Measurements from ENCODE around the gene NOX3.

The NOX3 gene

DNA sequence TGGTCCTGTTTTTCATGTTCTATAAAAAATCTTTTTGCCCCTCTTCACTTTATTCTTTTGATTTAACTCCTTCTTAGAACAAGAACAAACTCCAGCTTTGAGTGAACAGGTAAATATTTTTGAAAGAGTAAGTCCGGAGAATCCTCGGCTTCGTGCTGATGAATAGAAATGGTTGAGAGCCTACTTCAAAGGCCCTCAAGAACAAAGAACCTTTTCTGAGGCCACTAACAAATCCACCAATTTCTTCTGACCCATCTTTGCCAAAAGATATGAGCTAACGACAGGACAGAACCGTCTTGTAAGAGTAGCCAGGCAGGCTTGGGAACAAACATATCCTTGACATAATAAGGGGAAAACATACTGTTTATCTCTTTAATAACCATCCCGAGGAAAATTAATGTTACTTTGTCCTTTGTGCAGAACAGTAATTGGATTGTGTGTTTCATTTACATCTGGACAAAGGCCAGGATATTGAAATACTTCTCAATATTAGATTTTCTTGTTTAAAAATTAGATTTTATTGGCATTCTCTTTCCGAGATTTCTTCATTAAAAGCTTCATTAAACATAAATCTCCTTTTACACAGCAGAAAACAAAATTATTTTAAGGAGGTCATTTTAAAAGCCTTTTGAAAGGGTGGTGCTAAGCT, 52.9 kb downstream of the NOX3 start:
- H3K9me3 Mint-ChIP-seq: no peaks in the 10 kb centered on the region
- TF ChIP-seq, protein P1, sequence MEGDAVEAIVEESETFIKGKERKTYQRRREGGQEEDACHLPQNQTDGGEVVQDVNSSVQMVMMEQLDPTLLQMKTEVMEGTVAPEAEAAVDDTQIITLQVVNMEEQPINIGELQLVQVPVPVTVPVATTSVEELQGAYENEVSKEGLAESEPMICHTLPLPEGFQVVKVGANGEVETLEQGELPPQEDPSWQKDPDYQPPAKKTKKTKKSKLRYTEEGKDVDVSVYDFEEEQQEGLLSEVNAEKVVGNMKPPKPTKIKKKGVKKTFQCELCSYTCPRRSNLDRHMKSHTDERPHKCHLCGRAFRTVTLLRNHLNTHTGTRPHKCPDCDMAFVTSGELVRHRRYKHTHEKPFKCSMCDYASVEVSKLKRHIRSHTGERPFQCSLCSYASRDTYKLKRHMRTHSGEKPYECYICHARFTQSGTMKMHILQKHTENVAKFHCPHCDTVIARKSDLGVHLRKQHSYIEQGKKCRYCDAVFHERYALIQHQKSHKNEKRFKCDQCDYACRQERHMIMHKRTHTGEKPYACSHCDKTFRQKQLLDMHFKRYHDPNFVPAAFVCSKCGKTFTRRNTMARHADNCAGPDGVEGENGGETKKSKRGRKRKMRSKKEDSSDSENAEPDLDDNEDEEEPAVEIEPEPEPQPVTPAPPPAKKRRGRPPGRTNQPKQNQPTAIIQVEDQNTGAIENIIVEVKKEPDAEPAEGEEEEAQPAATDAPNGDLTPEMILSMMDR (IDR thresholded peaks at IDR 0.05; ENCODE audit: unreplicated experiment in 3 of 3): no peak
- H3K36me3 Mint-ChIP-seq (ENCODE audit: low read depth): no peaks in the 10 kb centered on the region
- H3K4me1 Mint-ChIP-seq: peaks cover 4% of the 10 kb centered on the region
- H3K4me3 Mint-ChIP-seq: no peak overlapping the region
- H3K27me3 Mint-ChIP-seq (ENCODE audit: low read depth): peaks cover 5% of the 10 kb centered on the region
- no peak overlapping the region for H3K27ac Mint-ChIP-seq

DNA sequence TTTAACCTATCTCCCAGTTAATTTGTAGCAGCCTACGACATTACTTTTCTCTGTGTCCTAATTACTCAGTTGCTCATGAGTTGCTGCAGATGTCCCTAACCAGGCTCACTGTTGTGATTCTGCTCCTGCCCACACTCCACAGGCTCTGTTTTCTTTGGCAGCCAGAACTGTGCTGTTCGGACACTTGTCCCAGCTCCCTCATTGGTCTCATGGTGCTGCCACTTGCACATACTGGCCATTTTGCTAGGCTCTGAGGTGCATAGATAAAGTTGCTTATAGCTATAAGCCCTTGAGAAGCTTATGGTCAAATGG, 55.0 kb downstream of the NOX3 start:
- TF ChIP-seq, protein P1 (IDR thresholded peaks at IDR 0.05; ENCODE audit: unreplicated experiment in 3 of 3): no peak
- H3K27ac Mint-ChIP-seq: no peak overlapping the region
- H3K36me3 Mint-ChIP-seq (ENCODE audit: low read depth): no peaks in the 10 kb centered on the region
- no peaks in the 10 kb centered on the region for H3K9me3 Mint-ChIP-seq
- H3K27me3 Mint-ChIP-seq (ENCODE audit: low read depth): peaks cover 5% of the 10 kb centered on the region
- no peak overlapping the region for H3K4me3 Mint-ChIP-seq
- peaks cover 4% of the 10 kb centered on the region for H3K4me1 Mint-ChIP-seq

DNA sequence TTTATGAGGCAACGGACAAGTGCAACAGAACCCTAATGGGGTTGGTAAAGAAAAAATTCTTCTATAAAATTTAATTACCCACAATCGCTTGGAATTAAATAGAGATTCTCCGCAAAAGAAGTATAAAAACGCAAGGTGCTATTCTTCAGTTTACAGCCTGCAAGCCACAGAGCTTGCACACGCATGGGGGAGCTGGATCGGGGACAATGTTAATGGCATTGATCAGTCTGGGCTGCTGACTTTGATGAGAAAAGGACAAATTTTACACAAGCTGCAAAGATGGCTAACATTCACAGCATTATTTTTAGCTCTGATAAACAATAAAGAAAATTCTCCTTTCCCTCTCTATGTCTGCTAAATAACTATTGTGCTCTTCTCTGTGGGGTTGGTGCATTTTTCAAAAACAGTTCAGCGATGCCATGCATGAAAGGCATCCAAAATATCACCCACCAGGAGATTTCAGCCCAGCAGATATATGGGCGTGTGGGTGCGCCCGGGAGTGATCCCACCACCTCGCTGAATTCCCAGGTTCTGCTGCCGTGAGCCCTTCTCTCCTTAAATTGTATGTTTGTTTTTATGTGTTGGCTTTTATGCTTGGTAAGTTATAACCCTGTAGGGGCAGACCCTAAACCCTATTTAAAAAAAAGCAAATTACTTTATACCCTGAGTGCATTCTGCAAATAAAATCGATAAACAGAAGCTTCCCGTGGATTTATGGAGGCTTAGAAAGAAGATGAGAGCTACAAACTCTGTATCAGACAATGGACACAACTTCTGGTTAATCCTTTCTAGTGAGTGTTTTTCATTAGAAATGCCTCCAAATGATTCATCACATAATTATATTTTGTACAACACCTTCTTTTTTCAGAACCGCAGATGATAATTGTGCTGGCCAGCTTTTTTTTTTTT, 55.6 kb downstream of the NOX3 start:
- Mint-ChIP-seq H3K4me1 (peaks cover 4% of the 10 kb centered on the region), H3K27ac (no peak overlapping the region), H3K9me3 (no peaks in the 10 kb centered on the region), H3K4me3 (no peak overlapping the region), H3K27me3 (ENCODE audit: low read depth) (peaks cover 5% of the 10 kb centered on the region), H3K36me3 (ENCODE audit: low read depth) (no peaks in the 10 kb centered on the region)
- TF ChIP-seq, protein P1 (IDR thresholded peaks at IDR 0.05; ENCODE audit: unreplicated experiment in 3 of 3): no peak

DNA sequence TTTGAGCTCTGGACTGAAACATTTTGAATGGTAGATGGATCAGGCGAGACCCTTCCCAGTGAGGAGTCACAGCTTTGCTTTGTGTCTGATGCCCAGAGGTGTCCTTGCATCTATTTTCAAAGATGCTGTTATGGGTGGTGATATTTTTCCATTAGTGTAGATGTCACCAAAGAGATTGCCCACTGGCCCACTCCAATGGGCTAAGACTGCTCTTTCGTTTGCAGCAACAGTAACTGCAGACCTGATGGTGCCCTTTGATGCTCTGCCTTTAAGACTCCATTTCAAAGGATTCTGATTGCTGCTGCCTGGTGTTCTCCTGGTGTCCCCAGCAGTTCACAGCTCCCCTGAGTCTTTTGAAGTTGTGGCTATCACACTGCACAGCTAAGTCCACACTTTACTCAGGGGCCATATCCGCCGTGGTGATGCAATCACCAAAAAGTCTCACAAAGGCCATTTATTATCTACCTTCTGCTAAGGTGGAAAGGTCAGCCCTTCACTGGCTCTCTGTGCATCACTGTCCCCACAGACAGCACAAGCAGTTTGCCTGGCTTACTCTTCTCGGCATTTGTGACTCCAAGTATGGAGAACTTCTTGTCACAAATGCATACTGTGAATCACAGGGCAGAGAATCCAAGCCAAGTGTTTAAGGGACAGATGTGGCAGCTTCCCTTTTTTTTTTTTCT, 56.4 kb downstream of the NOX3 start:
- Mint-ChIP-seq H3K9me3 (no peaks in the 10 kb centered on the region), H3K27ac (no peak overlapping the region)

DNA sequence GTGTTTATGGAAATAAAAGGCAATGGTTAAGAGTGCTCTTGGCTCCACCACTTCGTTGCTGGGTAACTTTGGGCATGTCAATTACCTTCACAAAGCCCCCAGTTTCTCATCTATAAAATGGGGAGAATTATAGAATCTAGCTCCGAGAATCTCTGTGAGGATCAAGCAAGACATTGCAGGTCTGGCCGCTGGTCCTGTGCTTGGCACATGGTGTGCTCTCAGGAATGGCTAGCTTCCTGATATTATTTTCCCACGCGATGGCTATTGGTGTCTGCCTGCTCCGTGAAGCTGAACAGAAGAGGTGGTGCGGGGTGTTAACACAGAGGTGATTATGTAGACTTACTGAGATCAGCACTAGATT, 57.0 kb downstream of the NOX3 start:
- TF ChIP-seq, protein P1 (IDR thresholded peaks at IDR 0.05; ENCODE audit: unreplicated experiment in 3 of 3): no peak
- no peak overlapping the region for H3K27ac Mint-ChIP-seq
- H3K4me1 Mint-ChIP-seq: peaks cover 4% of the 10 kb centered on the region
- H3K27me3 Mint-ChIP-seq (ENCODE audit: low read depth): peaks cover 5% of the 10 kb centered on the region
- no peak overlapping the region for H3K4me3 Mint-ChIP-seq
- H3K36me3 Mint-ChIP-seq (ENCODE audit: low read depth): no peaks in the 10 kb centered on the region
- H3K9me3 Mint-ChIP-seq: no peaks in the 10 kb centered on the region

More for the DNA sequence above, 56.4 kb downstream of the NOX3 start:
- no peaks in the 10 kb centered on the region for H3K36me3 Mint-ChIP-seq (ENCODE audit: low read depth)
- H3K4me1 Mint-ChIP-seq: peaks cover 4% of the 10 kb centered on the region
- peaks cover 5% of the 10 kb centered on the region for H3K27me3 Mint-ChIP-seq (ENCODE audit: low read depth)
- H3K4me3 Mint-ChIP-seq: no peak overlapping the region
- TF ChIP-seq, protein P1 (IDR thresholded peaks at IDR 0.05; ENCODE audit: unreplicated experiment in 3 of 3): no peak

Measured in nephron (organoid).